Peyer's patch (tissue), 4 donors: ENCODE data around the gene PCBP3. TPM values are rescaled to one million over a fixed set of nuclear protein-coding genes. Genes with fewer than 3 reads are reported as not detected.

Experiments
- DNase-seq, 3 donors: peaks; one replicate each; pipeline ENCODE4 v3.0.0-alpha.2; 2017 to 2019
- H3K27ac ChIP-seq, 4 donors: fragments of 200-600 bp; sonication (generic); one replicate each; pipeline ENCODE4 v1.5.1; 2016 to 2019
- H3K27me3 ChIP-seq, 2 donors: fragments of 200-600 bp; sonication (generic); one replicate each; pipeline ENCODE4 v1.5.1; 2019
- H3K36me3 ChIP-seq, 3 donors: fragments of 200-600 bp; sonication (generic); one replicate each; pipeline ENCODE4 v1.5.1; 2016 to 2019
- H3K4me1 ChIP-seq, 4 donors: fragments of 200-600 bp; sonication (generic); one replicate each; pipeline ENCODE4 v1.5.1; 2016 to 2019
- H3K4me3 ChIP-seq, 4 donors: fragments of 200-600 bp; sonication (generic); 1 replicate in 3 of 4; 2 replicates in 1 of 4; pipeline ENCODE4 v1.5.1; 2016 to 2019; ENCODE audit warnings: mild to moderate bottlenecking in 1 of 4
- H3K9me3 ChIP-seq, 4 donors: fragments of 200-600 bp; sonication (generic); one replicate each; pipeline ENCODE4 v1.5.1; 2016 to 2019; ENCODE audit warnings: mild to moderate bottlenecking in 1 of 4
- CTCF ChIP-seq, 6 experiments: fragments of 450-650 bp in 4 of 6; fragments of 200-600 bp in 2 of 6; sonication (generic) in 1 of 6; IDR thresholded peaks; one replicate each; pipeline ENCODE4 v1.5.1; 2017 to 2019; ENCODE audit warnings: antibody characterized with exemption in 6 of 6, mild to moderate bottlenecking in 3 of 6, moderate library complexity in 1 of 6
- POLR2A ChIP-seq, 2 donors: fragments of 450-650 bp; IDR thresholded peaks; one replicate each; pipeline ENCODE4 v1.5.1; 2017; ENCODE audit warnings: antibody characterized with exemption in 2 of 2, mild to moderate bottlenecking in 2 of 2, moderate library complexity in 2 of 2
- total RNA-seq, 4 donors: library from RNA; depleted of rRNA; stranded (reverse); fragments of >200 nt; gene quantifications; one replicate each; pipeline ENCODE4 v1.1.0, GENCODE V29; 2016

PCBP3 gene
- total RNA-seq, 4 donors from 2014 or later, result 1.1 to 6.0 (median 4.4) TPM; not detected in 1

DNA sequence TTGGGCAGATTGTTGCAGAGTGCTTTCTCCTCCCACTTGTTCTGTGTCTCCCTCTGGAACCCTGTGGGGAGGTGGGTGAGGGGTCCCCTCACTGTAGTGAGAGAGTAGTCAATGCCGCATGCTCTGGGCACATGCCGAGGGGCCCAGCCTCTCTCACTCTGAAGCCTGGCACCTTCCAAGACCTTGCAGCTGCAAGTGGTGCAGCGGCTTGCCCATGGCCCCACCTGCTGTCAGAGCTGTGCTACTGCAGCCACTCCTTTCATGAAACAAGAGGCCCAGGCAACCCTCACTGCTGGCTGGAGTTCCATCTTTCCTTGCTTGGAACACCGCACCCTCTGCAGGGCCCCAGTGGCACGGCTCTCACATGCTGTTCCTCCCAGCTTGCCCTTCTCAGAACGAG, 279.6 kb downstream of the PCBP3 start:
- DNase-seq, result peak in 2 of 3 donors; percentile 25 to 62
- Histone ChIP-seq H3K9me3 (peaks cover 0 to 5% (median 0%) of the 10 kb centered on the region in 4 donors), H3K27ac (no peak overlapping the region), H3K36me3 (no peaks in the 10 kb centered on the region), H3K4me3 (no peak overlapping the region), H3K4me1 (no peaks in the 10 kb centered on the region), H3K27me3 (no peaks in the 10 kb centered on the region)
- TF ChIP-seq CTCF (IDR thresholded peaks at IDR 0.05) (peak; percentile 20 to 61 (median 43)), POLR2A (IDR thresholded peaks at IDR 0.05) (no peak)

DNA sequence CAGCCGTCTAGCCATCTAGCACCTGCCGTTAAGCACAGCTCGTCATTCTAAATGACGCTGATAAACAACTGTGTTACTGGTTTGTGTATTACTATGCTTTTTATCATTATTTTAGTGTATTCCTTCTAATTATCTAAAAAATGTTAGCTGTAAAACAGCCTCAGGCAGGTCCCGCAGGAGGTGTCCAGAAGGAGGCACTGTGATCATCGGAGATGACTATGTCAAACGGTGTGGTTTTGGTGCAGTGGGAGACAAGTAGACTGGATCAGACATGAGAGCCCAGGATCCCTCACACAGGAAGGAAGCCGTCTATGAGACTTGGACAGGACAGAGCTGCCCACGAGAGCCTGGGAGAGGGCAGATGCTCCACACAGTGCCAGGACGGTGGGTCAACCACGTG, 282.8 kb downstream of the PCBP3 start:
- no peaks in the 10 kb centered on the region for H3K27me3 ChIP-seq
- no peaks in the 10 kb centered on the region for H3K4me1 ChIP-seq
- TF ChIP-seq POLR2A (IDR thresholded peaks at IDR 0.05) (no peak), CTCF (IDR thresholded peaks at IDR 0.05) (no peak)
- no peaks in the 10 kb centered on the region for H3K36me3 ChIP-seq
- H3K27ac ChIP-seq, result no peak overlapping the region
- DNase-seq, result no peak
- peaks cover 0 to 5% (median 0%) of the 10 kb centered on the region in 4 donors for H3K9me3 ChIP-seq
- H3K4me3 ChIP-seq, result no peak overlapping the region

GRCh38 chr21:45927032-45927431, 283.5 kb downstream of the PCBP3 start:
- Histone ChIP-seq H3K9me3 (peaks cover 0 to 5% (median 0%) of the 10 kb centered on the region in 4 donors), H3K27ac (no peak overlapping the region), H3K27me3 (no peaks in the 10 kb centered on the region), H3K4me1 (no peaks in the 10 kb centered on the region), H3K4me3 (no peak overlapping the region), H3K36me3 (no peaks in the 10 kb centered on the region)
- TF ChIP-seq POLR2A (IDR thresholded peaks at IDR 0.05), result no peak
- TF ChIP-seq CTCF (IDR thresholded peaks at IDR 0.05), result no peak
- DNase-seq, result no peak

- TF ChIP-seq CTCF (IDR thresholded peaks at IDR 0.05) (no peak), POLR2A (IDR thresholded peaks at IDR 0.05) (no peak)
- H3K4me1 ChIP-seq, result no peaks in the 10 kb centered on the region
- no peak overlapping the region for H3K27ac ChIP-seq
- DNase-seq, result no peak
- H3K36me3 ChIP-seq, result no peaks in the 10 kb centered on the region
- no peaks in the 10 kb centered on the region for H3K27me3 ChIP-seq
- H3K9me3 ChIP-seq, result peaks cover 0 to 3% (median 0%) of the 10 kb centered on the region in 4 donors
- no peak overlapping the region for H3K4me3 ChIP-seq
These were observed 284.6 kb downstream of the PCBP3 start for GRCh38 chr21:45927851-45928850.

DNA sequence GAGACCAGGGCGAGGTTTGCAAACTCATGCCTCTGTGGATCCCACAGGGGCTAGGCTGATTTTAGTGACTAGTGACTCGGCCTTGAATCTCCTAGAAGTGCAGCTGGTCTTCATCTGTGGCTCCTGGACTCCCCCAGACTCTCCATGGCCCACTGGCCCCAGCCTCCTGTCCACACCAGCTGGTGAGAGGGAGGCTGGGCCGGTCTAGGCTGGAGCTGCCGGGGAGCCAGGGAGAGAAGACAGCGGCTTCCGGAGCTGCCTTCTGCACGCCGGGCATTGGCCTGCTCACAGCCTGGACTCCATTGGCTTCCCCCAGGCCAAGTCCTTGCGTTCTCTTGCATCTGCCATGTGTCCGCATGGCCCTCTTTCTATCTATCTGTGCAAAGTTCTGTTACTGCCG, 285.9 kb downstream of the PCBP3 start:
- no peak for DNase-seq
- no peak for TF ChIP-seq CTCF (IDR thresholded peaks at IDR 0.05)
- no peak for TF ChIP-seq POLR2A (IDR thresholded peaks at IDR 0.05)
- H3K4me1 ChIP-seq, result no peaks in the 10 kb centered on the region
- no peak overlapping the region for H3K4me3 ChIP-seq
- H3K27ac ChIP-seq, result no peak overlapping the region
- no peaks in the 10 kb centered on the region for H3K9me3 ChIP-seq
- H3K27me3 ChIP-seq, result no peaks in the 10 kb centered on the region
- H3K36me3 ChIP-seq, result no peaks in the 10 kb centered on the region
